Heart left ventricle (tissue), 13 donors: Measurements from ENCODE around the gene NFKBIE.

Experiments used
- CTCF ChIP-seq, 12 donors: fragments of 200-600 bp; sonication (generic) in 4 of 12; IDR thresholded peaks; one replicate each; pipeline versions ENCODE4 v1.5.0 to v1.8.0; 2018 to 2022; ENCODE audit warnings: antibody characterized with exemption in 12 of 12, mild to moderate bottlenecking in 5 of 12
- POLR2A ChIP-seq, 2 donors: fragments of 450-650 bp; IDR thresholded peaks; one replicate each; pipeline ENCODE4 v1.6.1; 2017; ENCODE audit warnings: antibody characterized with exemption in 2 of 2, mild to moderate bottlenecking in 2 of 2, moderate library complexity in 2 of 2
- donor health status: ischemic (EF 13 %, LVEDD 7.1; RV severe dilation, severe dysfunction).
- donor health status: DM: no; HTN: yes; CAD: no.
- donor health status: DM: no; HTN: no; CAD: no.
- donor health status: ischemic (EF 25% LVEDD 6.9; RV normal size, moderate dysfunction).
- donor health status: ischemic (EF 25% LVEDD 5.7; RV mildly dilated, moderate dysfunction).
- donor health status: ischemic (EF 35%, LVEDD 5.7; RV mildly dilated, moderate dysfunction).
- donor health status: nonischemic (EF 11% LVEDD 7.7; RV severe dilation, severe dysfunction).
- donor health status: DM: yes; HTN: yes; CAD: no.
- donor health status: PGD.
- donor health status: ischemic (EF 29% LVEDD 5.4; RV normal size, mild dysfunction).
- donor health status: nonischemic (EF 23%, LVEDD 6.1; RV moderate dilation, normal function).

GRCh38 chr6:44265722-44266233, 427 bp upstream of the NFKBIE start:
- TF ChIP-seq CTCF (IDR thresholded peaks at IDR 0.05) = no peak
- no peak for TF ChIP-seq POLR2A (IDR thresholded peaks at IDR 0.05)
